GM19328 (cell line): ENCODE data around the gene SYT15.
"Not testable (repeated sequence)": the region's sequence is repeated elsewhere in the genome, so short reads cannot be mapped to it uniquely, and the experiment has no call there.

Experiments
- ATAC-seq: cut with Tn5 transposase; IDR thresholded peaks from one replicate; pipeline ENCODE4 v1.9.1; 2021; ENCODE audit warnings: mild to moderate bottlenecking, moderate library complexity; ENCODE audit not compliant: unreplicated experiment

Gene SYT15

DNA sequence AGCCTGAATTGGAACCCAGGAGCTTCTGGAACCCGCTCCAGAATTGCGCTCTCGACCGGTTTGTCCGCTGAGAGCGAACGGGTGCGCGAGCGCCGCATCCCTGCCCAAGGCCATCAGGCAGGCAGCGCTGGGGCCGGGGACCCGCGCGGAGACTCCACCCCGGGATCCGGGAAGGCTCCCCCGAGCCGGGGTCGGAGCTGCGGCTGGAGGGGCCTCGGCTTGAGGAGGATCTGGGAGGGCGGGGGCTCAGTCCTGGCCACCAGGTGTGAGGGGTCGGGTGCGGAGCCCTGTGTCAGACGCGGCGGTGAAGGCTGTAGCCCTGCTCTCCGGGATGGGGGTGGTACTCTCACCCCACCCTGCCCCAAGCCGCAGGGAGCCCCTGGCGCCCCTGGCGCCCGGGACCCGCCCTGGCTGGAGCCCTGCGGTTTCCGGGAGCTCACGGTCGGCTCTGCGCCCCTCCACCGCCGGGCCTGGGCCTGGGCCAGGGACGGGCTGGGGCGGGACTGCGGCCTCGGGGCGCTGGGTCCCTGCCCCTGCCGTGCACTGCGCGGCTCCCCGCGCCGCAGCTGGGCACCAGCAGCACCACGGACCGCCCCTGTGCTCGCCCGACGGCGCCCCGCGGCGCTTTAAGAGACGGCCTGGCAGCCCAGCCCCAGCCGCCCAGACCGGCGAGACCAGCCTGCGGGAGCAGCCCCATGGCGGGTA is at the start of gene SYT15:
TSS of gene SYT15 (plus strand) at position 655 of the 705 bp plus-strand sequence. CDS start at position 696, 41 bp downstream.
- ATAC-seq, result not testable (repeated sequence)

DNA sequence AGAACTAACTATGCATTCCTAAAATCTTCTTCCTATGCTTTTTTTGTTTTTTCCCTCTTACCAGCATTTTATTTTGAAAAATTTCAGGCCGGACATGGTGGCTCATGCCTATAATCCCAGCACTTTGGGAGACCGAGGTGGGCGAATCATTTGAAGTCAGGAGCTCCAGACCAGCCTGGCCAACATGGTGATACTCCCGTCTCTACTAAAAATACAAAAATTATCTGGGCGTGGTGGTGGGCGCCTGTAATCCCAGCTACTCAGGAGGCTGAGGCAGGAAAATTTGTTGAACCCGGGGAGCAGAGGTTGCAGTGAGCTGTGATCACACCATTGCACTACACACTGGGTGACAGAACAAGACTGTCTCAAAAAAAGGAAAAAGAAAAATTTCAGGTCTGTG is 49.2 kb upstream of the SYT15 start:
- not testable (repeated sequence) for ATAC-seq

- ATAC-seq, result no peak
Observed at GRCh38 chr10:46530249-46531186, 48.4 kb upstream of the SYT15 start.

DNA sequence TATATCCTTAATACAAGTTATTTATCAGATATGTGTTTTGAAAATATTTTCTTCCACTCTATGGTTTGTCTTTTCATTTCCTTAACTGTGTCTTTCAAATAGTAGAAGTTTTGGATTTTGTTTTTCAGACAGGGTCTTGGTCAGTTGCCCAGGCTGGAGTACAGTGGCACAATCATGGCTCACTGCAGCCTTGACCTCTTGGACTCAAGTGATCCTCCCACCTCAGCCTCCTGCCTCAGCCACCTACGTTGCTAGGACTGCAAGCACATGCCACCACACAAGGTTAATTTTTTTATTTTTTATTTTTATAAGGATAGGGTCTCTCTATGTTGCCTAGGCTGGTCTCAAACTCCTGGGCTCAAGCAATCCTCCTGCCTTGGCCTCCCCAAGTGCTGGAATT is 46.7 kb upstream of the SYT15 start:
- ATAC-seq, result not testable (repeated sequence)

DNA sequence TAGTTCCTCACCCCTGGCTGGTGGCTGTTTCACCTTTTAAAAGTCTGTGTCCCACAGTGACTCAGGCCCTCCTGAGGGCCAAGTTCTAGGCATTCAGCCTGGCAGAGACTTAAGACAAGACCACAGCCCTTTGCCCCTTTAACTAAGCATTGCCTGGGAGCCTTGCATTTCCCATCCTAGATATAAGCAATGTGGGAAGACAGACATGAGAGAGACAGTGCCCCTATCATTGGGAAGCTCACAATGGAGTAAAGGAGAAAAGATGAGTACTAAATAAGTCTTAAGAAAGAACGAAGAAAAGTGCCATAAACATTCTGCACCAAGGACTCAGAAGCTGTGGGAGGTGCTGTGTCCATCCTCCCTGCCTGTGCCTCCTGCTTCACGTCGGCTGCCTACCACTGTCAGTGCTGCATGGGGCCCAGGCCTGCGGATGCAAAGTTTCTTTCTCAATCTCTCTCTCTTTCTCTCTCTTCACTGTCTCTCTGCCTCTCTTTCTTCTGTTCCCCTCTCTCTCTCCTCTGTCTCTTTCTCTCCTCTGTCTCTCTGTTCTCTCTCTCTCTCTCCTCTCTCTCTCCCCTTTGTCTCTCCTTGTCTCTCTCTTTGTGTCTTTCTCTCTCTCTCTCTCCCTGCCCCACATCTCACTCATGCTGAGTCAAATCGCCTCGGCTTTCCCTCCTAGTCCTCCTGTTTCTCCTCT is 44.0 kb upstream of the SYT15 start:
- no peak for ATAC-seq

DNA sequence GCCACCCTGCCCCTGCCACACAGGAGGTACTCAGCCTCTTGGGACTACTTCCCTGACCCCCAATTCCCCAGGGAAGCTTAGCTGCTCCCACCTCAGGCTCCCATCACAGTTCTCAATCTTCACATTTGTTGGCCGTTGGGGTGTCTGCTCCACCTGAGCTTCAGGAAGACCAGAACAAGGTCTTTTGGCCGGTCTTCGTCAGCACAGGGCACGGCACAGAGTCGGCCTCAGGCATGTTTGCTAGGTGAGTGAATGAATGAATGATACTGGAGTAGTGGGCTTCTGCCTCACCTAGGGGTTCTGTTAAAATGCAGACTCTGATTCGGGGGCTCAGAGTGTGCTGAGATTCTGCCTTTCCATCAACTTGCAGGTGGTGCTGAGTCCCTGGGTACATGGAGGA is 42.8 kb upstream of the SYT15 start:
- no peak for ATAC-seq

GRCh38 chr10:46536781-46537180 is 42.1 kb upstream of the SYT15 start:
- no peak for ATAC-seq

DNA sequence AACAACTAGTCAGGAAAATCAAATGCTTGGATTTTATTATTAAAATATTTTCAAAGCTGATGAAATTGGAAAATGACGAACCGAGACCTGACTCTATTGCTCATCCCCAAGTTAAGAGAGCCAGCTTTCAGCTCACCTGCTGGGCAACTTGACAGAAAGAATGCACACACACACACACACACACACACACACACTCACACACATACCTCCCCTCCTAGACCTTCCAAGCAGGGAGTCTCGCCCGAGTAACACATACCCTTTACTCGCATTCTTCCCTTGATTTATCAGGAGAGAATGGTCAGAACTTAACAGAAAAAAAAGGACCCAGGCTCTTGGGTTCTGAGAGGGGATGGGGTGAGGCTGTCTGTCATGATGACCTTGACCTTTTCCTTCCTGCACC is 41.6 kb upstream of the SYT15 start:
- ATAC-seq, result no peak

GRCh38 chr10:46538155-46538554 is 40.8 kb upstream of the SYT15 start:
- no peak for ATAC-seq

GRCh38 chr10:46538717-46539426 is 40.1 kb upstream of the SYT15 start:
- no peak for ATAC-seq

DNA sequence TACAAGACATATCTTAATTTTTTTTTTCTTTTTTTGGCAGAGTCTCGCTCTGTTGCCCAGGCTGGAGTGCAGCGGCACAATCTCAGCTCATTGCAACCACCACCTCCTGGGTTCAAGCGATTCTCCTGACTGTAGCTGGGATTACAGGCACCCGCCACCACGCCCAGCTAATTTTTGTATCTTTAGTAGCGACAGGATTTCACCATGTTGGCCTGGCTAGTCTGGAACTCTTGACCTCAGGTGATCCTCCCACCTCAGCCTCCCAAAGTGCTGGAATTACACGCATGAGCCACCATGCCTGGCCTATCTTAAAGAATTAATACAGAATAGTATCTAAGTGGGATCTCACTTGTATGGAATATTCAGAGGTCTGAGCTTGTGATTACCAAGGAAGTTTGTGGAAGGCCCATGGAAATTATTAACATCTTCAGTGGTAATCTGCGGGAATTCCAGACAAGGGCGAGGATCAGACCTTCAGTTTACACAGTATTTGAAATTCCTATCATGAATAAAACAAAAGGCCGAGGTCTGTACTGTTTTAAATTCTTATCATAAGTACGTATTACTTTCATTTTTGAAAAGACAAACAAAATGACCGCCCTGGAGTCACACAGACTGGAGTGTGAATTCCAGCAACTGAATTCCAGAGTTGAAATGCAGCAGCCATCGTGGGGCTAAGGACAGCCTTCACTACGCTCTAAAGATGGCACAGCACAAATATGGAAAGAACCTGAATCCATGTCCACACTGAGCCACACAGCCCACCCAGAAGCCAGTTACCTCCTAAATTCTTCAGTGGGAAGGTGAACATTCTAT is 39.1 kb upstream of the SYT15 start:
- ATAC-seq, result no peak

GRCh38 chr10:46540412-46541016 is 38.4 kb upstream of the SYT15 start:
- ATAC-seq, result no peak

DNA sequence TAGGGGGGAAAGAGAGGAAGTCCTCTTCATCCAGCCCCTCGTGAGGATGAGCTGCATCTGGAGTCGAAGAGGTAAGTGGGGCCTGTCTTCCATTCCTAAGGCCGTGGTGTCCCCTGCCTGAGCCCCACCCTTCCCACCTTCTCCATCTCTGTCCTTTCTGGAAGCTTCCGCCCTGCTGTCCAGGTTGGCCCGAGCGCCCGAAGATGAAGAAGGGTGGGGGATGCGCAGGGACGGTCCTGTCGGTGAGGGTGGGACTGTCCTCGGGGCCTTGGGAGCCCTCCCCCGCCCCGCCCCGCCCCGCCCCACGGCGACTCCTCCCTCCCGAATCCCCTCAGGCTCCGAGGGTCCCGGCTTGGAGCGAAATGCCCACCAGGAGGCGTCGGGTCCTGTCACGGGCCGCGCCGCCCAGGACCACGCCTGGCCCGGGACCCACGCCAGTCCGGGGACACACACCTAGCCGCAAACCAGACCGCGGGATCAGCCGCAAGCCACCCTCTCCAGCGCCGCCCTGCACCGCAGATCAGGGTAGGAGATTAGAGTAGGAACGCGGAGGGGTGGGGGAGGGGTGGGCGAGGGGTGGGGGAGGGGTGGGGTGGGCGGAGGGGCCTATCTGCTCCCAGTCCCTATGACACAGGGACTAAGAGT is 37.8 kb upstream of the SYT15 start:
- no peak for ATAC-seq

- no peak for ATAC-seq
Observed at GRCh38 chr10:46541735-46542566, 37.0 kb upstream of the SYT15 start.

- ATAC-seq, result no peak
Observed at GRCh38 chr10:46542567-46543465, 36.1 kb upstream of the SYT15 start.

- no peak for ATAC-seq
Observed at GRCh38 chr10:46543466-46544377, 35.2 kb upstream of the SYT15 start.
